ENCODE data around the gene ARIH2.

The ARIH2 gene

DNA sequence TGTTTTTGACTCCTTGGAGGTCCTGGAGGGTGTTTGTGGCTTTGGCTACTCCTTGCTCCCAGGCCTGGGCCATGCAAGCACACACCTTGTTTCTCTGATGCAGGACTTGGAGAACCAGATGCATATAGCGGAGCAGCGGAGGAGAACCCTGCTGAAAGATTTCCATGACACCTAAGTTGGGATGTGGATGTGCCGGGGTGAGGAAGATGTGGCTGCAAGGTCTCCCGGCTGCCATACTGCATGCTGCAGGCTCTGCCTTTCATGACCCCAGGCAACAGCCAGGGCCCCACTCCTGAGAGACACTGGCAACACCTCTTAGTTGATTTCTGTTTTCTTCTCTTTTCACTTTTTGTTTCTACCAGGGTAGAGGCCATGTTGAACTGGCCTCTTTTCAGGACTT, 64.5 kb downstream of the ARIH2 start:
- CTCF ChIA-PET: no interaction called here
- DNase-seq (ENCODE audit: low read depth, low spot score): no peak
- POLR2A ChIA-PET: no interaction called here
- TF ChIP-seq, protein P1, sequence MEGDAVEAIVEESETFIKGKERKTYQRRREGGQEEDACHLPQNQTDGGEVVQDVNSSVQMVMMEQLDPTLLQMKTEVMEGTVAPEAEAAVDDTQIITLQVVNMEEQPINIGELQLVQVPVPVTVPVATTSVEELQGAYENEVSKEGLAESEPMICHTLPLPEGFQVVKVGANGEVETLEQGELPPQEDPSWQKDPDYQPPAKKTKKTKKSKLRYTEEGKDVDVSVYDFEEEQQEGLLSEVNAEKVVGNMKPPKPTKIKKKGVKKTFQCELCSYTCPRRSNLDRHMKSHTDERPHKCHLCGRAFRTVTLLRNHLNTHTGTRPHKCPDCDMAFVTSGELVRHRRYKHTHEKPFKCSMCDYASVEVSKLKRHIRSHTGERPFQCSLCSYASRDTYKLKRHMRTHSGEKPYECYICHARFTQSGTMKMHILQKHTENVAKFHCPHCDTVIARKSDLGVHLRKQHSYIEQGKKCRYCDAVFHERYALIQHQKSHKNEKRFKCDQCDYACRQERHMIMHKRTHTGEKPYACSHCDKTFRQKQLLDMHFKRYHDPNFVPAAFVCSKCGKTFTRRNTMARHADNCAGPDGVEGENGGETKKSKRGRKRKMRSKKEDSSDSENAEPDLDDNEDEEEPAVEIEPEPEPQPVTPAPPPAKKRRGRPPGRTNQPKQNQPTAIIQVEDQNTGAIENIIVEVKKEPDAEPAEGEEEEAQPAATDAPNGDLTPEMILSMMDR (IDR thresholded peaks at IDR 0.05; ENCODE audit: insufficient read depth, low read length, missing control alignments): no peak
- H3K4me3 ChIP-seq (ENCODE audit: low read depth, low read length): no peak overlapping the region

DNA sequence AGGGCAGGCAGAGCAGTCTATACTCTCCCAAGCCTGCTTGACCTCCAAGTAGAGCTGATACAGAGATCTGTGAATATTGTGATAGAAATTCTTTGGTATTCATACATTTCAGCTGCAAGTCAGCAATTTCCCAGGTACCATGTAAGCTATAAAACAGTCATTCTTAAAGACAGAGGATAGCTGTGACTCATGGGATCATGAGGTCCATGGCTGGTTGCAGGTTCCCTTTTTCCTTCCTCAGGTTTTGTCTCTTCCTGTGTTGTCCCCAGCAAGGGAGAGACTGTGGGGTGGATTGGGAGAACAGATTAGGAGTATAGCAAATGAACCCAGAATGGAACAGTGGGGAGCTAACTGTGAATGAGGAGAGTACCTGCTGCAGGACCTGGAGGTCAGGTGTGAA, 66.0 kb downstream of the ARIH2 start:
- POLR2A ChIA-PET: interaction anchor here (0.5 kb wide), 1 partner anchor 459 kb away, joined by 4 read pairs; no protein-coding TSS in a partner anchor
- TF ChIP-seq, protein P1 (IDR thresholded peaks at IDR 0.05; ENCODE audit: insufficient read depth, low read length, missing control alignments): no peak
- H3K4me3 ChIP-seq (ENCODE audit: low read depth, low read length): no peak overlapping the region
- DNase-seq (ENCODE audit: low read depth, low spot score): no peak
- CTCF ChIA-PET: interaction anchor here (0.6 to 1.7 kb wide), 4 partner anchors 15 to 110 kb away, joined by 3 to 6 read pairs (median 4); partner anchors contain the start of genes IMPDH2 and NDUFAF3

DNA sequence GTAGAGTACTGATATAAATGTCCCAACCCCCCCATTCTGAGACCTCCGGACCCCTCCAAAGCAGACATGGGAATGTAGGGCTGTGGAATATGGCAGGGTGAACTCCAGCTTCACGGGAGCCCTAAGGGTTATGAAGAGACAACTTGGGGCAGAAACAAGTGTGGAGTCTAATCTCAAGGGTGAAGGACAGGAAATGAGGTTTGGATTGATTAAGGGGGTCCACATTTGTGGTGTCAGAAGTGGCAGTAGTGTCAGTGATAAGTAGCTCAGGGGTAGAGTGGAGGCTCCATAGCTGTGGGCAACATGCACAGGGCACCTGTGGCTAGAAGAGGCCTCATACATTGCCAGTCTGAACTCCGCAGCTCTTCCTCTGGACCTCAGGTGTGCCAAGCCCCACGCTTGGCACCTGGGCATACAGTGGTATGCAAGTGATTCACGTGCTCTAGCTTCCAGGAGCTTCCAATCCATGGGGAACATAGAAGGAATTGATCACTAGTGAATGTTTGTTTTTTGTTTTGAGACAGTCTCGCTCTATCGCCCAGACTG, 67.3 kb downstream of the ARIH2 start:
- ChIA-PET CTCF (interaction anchor here (1.3 to 4.4 kb wide), 3 partner anchors 12 to 36 kb away, joined by 4 to 38 read pairs (median 24); partner anchors contain the start of gene NDUFAF3), POLR2A (interaction anchor here (1.2 kb wide), 1 partner anchor 34 kb away, joined by 3 read pairs; no protein-coding TSS in a partner anchor)
- no peak for DNase-seq (ENCODE audit: low read depth, low spot score)
- TF ChIP-seq, protein P1 (IDR thresholded peaks at IDR 0.05; ENCODE audit: insufficient read depth, low read length, missing control alignments): no peak
- H3K4me3 ChIP-seq (ENCODE audit: low read depth, low read length): no peak overlapping the region

DNA sequence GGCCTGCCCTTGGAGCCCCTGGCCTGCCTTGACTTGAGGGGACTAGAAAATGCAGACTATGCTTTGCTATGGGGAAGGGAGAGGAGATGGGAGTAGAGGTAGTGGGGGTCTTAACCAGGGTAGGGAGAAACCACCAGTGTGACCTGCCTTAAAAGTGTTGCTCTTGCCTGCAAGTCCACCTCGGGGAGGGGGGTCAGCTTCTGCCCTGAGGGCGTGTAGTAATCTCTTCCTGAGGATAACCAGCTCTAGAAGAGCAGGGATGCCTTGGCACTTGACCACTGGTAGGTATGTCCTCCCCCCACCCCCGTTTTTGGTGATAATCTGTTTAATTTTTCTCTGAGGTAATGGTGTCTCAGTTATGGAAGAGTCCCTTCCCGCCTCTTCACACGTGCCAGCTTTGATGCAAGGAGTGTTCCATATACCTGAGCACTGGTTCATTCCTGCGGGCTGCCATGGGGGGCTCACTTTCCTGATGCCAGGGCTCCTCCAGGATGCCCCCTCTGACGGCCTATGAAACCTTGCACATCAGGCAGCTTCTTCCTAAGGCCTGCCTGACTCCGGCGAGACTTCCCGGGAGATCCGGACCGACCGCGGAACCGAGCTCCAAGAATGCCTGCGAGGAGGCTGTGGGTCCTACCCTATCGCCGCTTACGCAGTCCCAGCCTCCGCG, 70.6 kb downstream of the ARIH2 start:
- POLR2A ChIA-PET: interaction anchor here (0.7 to 3.4 kb wide), 12 partner anchors 11 to 175 kb away, joined by 3 to 43 read pairs (median 4); partner anchors contain the start of genes DALRD3, IMPDH2, NDUFAF3 and QRICH1
- TF ChIP-seq, protein P1 (IDR thresholded peaks at IDR 0.05; ENCODE audit: insufficient read depth, low read length, missing control alignments): no peak
- no peak for DNase-seq (ENCODE audit: low read depth, low spot score)
- H3K4me3 ChIP-seq (ENCODE audit: low read depth, low read length): peak overlapping the region; percentile 82
- CTCF ChIA-PET: interaction anchor here (0.8 to 6.0 kb wide), 20 partner anchors 10 to 250 kb away, joined by 3 to 64 read pairs (median 4); partner anchors contain the start of genes NDUFAF3, QRICH1 and WDR6

DNA sequence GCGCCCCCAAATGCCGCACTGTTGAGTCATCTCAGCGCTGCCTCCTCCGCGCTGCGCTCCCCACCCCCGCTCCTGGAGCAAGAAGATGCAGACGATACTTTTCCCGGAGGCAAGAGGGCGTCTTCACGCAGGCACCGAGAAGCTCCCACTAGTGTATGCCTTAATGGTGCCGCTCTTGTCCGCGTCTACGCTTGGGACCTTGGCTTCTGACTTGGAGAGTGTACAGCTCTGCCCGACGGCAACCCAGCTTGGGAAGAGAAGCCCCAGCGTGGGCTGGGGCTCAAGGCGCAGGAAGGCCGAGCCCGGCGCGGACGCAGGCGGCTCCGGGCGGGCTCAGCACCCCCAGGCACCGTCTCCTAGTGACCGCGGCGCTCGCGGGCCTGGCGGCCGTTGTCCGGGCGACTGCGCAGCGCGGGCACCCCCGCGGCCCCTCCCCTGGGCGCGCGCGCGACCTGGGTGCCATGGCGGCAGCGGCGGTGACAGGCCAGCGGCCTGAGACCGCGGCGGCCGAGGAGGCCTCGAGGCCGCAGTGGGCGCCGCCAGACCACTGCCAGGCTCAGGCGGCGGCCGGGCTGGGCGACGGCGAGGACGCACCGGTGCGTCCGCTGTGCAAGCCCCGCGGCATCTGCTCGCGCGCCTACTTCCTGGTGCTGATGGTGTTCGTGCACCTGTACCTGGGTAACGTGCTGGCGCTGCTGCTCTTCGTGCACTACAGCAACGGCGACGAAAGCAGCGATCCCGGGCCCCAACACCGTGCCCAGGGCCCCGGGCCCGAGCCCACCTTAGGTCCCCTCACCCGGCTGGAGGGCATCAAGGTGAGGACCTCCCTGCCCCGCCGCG, 71.4 kb downstream of the ARIH2 start, which contains the start of gene P4HTM:
Gene P4HTM, plus strand, starts transcription at position 446 of the 840 bp plus-strand sequence. Its CDS starts 16 bp downstream, at position 462.
- POLR2A ChIA-PET: interaction anchor here (0.7 to 3.4 kb wide), 10 partner anchors 10 to 175 kb away, joined by 3 to 43 read pairs (median 4); partner anchors contain the start of genes DALRD3, IMPDH2, NDUFAF3 and QRICH1
- CTCF ChIA-PET: interaction anchor here (0.8 to 6.0 kb wide), 20 partner anchors 10 to 250 kb away, joined by 3 to 64 read pairs (median 5); partner anchors contain the start of genes NDUFAF3, QRICH1 and WDR6
- DNase-seq (ENCODE audit: low read depth, low spot score): peak; percentile 57
- H3K4me3 ChIP-seq (ENCODE audit: low read depth, low read length): peak within 1 kb of the TSS; percentile 82
- TF ChIP-seq, protein P1 (IDR thresholded peaks at IDR 0.05; ENCODE audit: insufficient read depth, low read length, missing control alignments): peak; percentile 66

All from AG04449 (cell line).